K562 (cell line): Measurements from ENCODE around the gene PTOV1. TPM values are rescaled to one million over a fixed set of nuclear protein-coding genes. Genes with fewer than 3 reads are reported as not detected.

Source experiments
- ARID4B ChIP-seq: sonication (generic); formaldehyde crosslinking; IDR thresholded peaks from 2 replicates; pipeline ENCODE4 v1.8.0; 2022; ENCODE audit warnings: mild to moderate bottlenecking, missing genetic modification reagents
- CTCF ChIP-seq, 3 experiments: IDR thresholded peaks in 2 of 3; conservative IDR thresholded peaks in 1 of 3; 2 replicates each; pipeline ENCODE4 v1.5.1; 2011 to 2012; ENCODE audit warnings: low read length in 3 of 3, mild to moderate bottlenecking in 3 of 3, control low read depth in 2 of 3, improper control_type of control experiment in 1 of 3, inconsistent platforms in 1 of 3, low read depth in 1 of 3, mixed read lengths in 1 of 3, moderate library complexity in 1 of 3; ENCODE audit not compliant: insufficient read depth in 2 of 3
- FOXP1 ChIP-seq: sonication (generic); formaldehyde crosslinking; IDR thresholded peaks from 2 replicates; pipeline ENCODE4 v1.8.0; 2022; ENCODE audit warnings: mild to moderate bottlenecking, missing genetic modification reagents
- MAX ChIP-seq: sonication (generic); formaldehyde crosslinking; IDR thresholded peaks from 2 replicates; pipeline ENCODE4 v1.9.0; 2022; ENCODE audit warnings: mild to moderate bottlenecking, missing genetic modification reagents
- POLR2G ChIP-seq: fragments of 200-400 bp; formaldehyde crosslinking; IDR thresholded peaks from 2 replicates; pipeline ENCODE4 v1.6.1; 2017; ENCODE audit warnings: low read depth, mild to moderate bottlenecking, antibody characterized with exemption, low read length, moderate library complexity
- POLR3G ChIP-seq: IDR thresholded peaks from 2 replicates; pipeline ENCODE4 v1.6.1; 2011; ENCODE audit not compliant: insufficient read length, insufficient replicate concordance; ENCODE audit errors: extremely low read depth
- SMARCA4 ChIP-seq: fragments of 450-650 bp; IDR thresholded peaks from 2 replicates; pipeline ENCODE4 v1.6.1; 2016
- SP2 ChIP-seq: IDR thresholded peaks from 2 replicates; pipeline ENCODE4 v1.6.1; 2011; ENCODE audit warnings: mild to moderate bottlenecking, low read depth, low read length, moderate library complexity; ENCODE audit not compliant: poor library complexity, severe bottlenecking; ENCODE audit errors: extremely low read depth
- TEAD1 ChIP-seq, 2 experiments: fragments of 450-650 bp in 1 of 2; sonication (generic) in 1 of 2; formaldehyde crosslinking; IDR thresholded peaks; 2 replicates each; pipeline versions ENCODE4 v1.4.0 to v1.8.0; 2020 to 2022; ENCODE audit warnings: mild to moderate bottlenecking in 2 of 2, missing genetic modification reagents in 1 of 2
- ZNF143 ChIP-seq: sonication (generic); formaldehyde crosslinking; IDR thresholded peaks from 2 replicates; pipeline ENCODE4 v1.9.0; 2022; ENCODE audit warnings: mild to moderate bottlenecking, missing genetic modification reagents
- polyA plus RNA-seq, 8 experiments: library from polyadenylated mRNA; depleted of rRNA in 4 of 8; stranded (reverse) in 5 of 8; unstranded in 3 of 8; fragments of >200 nt; fragmentation: Nextera tagmentation in 2 of 8; fragmentation: Illumina TruSeq in 1 of 8; extraction: Ambion mirVana in 2 of 8; extraction: Trizol in 1 of 8; gene quantifications; 2 replicates each; pipeline versions ENCODE4 v1.2.1 to v1.2.3, GENCODE V29; 2011 to 2014; ENCODE audit warnings: inconsistent platforms in 1 of 8, missing spikeins in 1 of 8
- total RNA-seq, 7 experiments: library from RNA; depleted of rRNA in 6 of 7; stranded (reverse); fragments of >200 nt in 6 of 7; fragmentation: Illumina TruSeq in 2 of 7; extraction: Trizol in 2 of 7; gene quantifications; 2 replicates each; pipeline versions ENCODE4 v1.2.1 to v1.2.3, GENCODE V29; 2011 to 2021; ENCODE audit warnings: low replicate concordance in 1 of 7
- TF ChIP-seq, protein P1 (sequence below): sonication (generic); formaldehyde crosslinking; IDR thresholded peaks from 2 replicates; pipeline ENCODE4 v1.9.0; 2022; ENCODE audit warnings: mild to moderate bottlenecking, missing genetic modification reagents

PTOV1 gene
- total and polyA plus RNA-seq, 9 of the 15 experiments (the other 6 are each of a cell fraction or from before 2014, with no cell fraction given), result 4.9 to 169 (median 43.5) TPM

- TF ChIP-seq ARID4B (0 out of 2 replicates have a peak, but pooled peaks have one; percentile 29), SP2 (no peak), ZNF143 (CRISPR knock-in tag) (peak; percentile 53), POLR2G (peak; percentile 76), TEAD1 (CRISPR knock-in tag; IDR thresholded peaks at IDR 0.05) (peak in 1 of 2 experiments; percentile 43; a peak in 1 of 4 replicates), MAX (peak; percentile 44; the same call in 1 of the 2 replicates), POLR3G (no peak), FOXP1 (CRISPR knock-in tag) (peak; percentile 77; the same call in 1 of the 2 replicates), SMARCA4 (no peak), CTCF (IDR thresholded peaks at IDR 0.05 in 2 of 3, conservative IDR thresholded peaks at IDR 0.05 in 1 of 3; ENCODE audit: insufficient read depth in 2 of 3, low read depth in 1 of 3, low read length in 3 of 3) (no peak)
- TF ChIP-seq, protein P1, sequence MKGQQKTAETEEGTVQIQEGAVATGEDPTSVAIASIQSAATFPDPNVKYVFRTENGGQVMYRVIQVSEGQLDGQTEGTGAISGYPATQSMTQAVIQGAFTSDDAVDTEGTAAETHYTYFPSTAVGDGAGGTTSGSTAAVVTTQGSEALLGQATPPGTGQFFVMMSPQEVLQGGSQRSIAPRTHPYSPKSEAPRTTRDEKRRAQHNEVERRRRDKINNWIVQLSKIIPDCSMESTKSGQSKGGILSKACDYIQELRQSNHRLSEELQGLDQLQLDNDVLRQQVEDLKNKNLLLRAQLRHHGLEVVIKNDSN (CRISPR knock-in tag), result peak; percentile 11; the same call in 1 of the 2 replicates
Measured at GRCh38 chr19:49809160-49809940, 41.6 kb upstream of the PTOV1 start (continued).
